ENCODE data around the gene ARHGEF28. TPM values are rescaled to one million over a fixed set of nuclear protein-coding genes. Genes with fewer than 3 reads are reported as not detected.

The ARHGEF28 gene
- total and polyA plus RNA-seq, 12 donors = 0.62 to 3.4 (median 1.5) TPM

DNA sequence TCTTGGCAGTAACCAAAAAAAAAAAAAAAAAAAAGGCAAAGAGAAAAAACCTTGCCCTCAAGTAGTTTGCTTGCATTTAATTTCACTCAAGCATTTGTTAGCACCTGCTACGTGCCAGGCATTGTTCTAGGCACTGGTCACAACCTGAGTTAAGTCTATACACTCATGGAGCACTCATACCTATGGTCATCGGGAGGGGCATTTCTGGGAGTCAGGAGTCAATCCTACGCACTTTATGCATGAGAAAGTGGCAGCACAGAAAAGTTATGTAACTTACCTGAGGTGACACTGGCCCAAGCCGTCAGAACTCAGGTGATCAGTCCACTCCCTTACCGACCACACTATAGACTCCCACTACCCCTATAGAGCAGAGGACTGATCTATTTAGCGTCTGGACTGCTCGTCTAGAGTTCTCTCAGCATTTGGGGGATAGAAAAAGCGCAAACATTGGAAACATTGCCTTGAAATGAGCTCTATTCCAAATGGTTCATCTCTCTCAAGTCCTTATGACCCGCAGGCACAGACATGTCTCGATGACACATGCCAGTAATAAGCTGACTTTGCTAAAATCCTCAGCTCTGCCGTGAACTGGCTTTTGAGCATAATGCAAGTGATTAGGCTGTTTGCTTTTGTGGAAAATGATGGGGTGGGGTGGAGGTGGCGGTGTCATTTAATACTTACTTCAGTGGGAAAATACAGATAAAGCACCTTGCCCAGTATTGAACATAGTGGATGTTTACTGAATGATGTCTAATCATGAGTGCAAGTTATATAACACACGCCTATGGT is 160.2 kb downstream of the ARHGEF28 start:
- DNase-seq (no peak), ATAC-seq (no peak)
- peaks cover 0 to 14% (median 3%) of the 10 kb centered on the region in 9 donors for H3K4me1 ChIP-seq
- H3K4me3 ChIP-seq = no peak overlapping the region
- H3K36me3 ChIP-seq = no peaks in the 10 kb centered on the region
- H3K9me3 ChIP-seq = no peaks in the 10 kb centered on the region
- no peak overlapping the region for H3K27ac ChIP-seq
- intact Hi-C loops (cut with DNase I) = loop anchor here in 2 of 10 donors (5.0 kb wide), 2 partner anchors 34 to 861 kb away; no protein-coding TSS in a partner anchor
- TF ChIP-seq, protein P1, sequence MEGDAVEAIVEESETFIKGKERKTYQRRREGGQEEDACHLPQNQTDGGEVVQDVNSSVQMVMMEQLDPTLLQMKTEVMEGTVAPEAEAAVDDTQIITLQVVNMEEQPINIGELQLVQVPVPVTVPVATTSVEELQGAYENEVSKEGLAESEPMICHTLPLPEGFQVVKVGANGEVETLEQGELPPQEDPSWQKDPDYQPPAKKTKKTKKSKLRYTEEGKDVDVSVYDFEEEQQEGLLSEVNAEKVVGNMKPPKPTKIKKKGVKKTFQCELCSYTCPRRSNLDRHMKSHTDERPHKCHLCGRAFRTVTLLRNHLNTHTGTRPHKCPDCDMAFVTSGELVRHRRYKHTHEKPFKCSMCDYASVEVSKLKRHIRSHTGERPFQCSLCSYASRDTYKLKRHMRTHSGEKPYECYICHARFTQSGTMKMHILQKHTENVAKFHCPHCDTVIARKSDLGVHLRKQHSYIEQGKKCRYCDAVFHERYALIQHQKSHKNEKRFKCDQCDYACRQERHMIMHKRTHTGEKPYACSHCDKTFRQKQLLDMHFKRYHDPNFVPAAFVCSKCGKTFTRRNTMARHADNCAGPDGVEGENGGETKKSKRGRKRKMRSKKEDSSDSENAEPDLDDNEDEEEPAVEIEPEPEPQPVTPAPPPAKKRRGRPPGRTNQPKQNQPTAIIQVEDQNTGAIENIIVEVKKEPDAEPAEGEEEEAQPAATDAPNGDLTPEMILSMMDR (IDR thresholded peaks at IDR 0.05) = no peak
- 92 to 94% methylated on average over 13 of the region's 13 CpGs for WGBS, 2 donors
- H3K27me3 ChIP-seq = peaks cover 0 to 7% (median 0%) of the 10 kb centered on the region in 7 donors

DNA sequence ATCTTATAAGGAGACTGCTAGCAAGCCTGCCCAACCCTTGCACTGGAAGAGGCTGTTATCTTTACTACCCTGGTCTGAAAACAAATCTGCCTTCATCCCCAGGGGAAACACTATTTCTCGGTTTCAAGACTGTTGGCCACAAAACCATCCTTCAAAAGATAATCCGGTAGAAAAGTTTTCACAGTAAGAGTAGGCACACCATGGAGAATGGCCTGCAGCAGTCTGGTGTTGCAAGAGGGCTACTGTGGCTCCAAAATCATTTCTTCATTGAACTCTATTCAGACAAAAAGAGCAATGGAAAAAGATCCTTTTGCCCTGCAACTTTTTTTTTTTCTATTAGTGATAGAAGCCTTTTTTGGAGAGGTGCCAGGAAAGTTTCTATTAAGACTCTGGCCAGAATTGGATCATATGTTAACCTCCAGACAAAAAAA is 163.9 kb downstream of the ARHGEF28 start:
- WGBS, 2 donors = 54 to 56% methylated on average over 2 of the region's 2 CpGs
- intact Hi-C loops (cut with DNase I) = loop anchor here in 4 of 10 donors (5.0 to 10.0 kb wide), 4 partner anchors 38 to 857 kb away; partner anchors contain the start of gene ENC1 (in 1 of the 4)

DNA sequence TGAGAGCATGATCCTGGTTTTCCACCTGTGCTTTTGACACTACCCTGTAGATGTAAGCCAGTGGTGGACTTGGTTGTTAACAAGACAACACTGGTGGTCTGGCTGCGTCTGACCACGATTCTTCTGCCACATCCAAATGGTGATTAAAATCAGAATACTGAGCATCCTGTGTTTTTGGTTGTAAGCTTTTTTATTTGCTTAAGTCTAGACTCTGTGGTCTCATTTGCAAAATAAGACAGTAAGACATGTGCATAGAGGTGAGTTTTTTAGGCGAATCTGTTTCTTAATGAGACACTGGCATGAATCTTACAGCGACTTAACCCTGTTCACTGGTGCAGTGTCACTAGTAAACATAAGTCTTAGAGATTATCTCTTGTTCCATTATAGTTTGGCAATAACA is 165.4 kb downstream of the ARHGEF28 start:
- TF ChIP-seq, protein P1 (IDR thresholded peaks at IDR 0.05) = no peak
- Histone ChIP-seq H3K27ac (no peak overlapping the region), H3K36me3 (no peaks in the 10 kb centered on the region), H3K9me3 (no peaks in the 10 kb centered on the region), H3K27me3 (peaks cover 0 to 5% (median 0%) of the 10 kb centered on the region in 7 donors), H3K4me1 (peaks cover 0 to 26% (median 7%) of the 10 kb centered on the region in 9 donors), H3K4me3 (no peak overlapping the region)
- 90% methylated on average over 4 of the region's 4 CpGs for WGBS, 2 donors
- DNase-seq (no peak), ATAC-seq (no peak)
- intact Hi-C loops (cut with DNase I) = loop anchor here in 2 of 10 donors (5.0 to 10.0 kb wide), 3 partner anchors 111 to 856 kb away; partner anchors contain the start of gene ENC1 (in 1 of the 2)

More for the DNA sequence above, 163.9 kb downstream of the ARHGEF28 start:
- no peak for ATAC-seq
- no peak for DNase-seq
- Histone ChIP-seq H3K4me3 (no peak overlapping the region), H3K27me3 (no peaks in the 10 kb centered on the region), H3K4me1 (peaks cover 0 to 21% (median 3%) of the 10 kb centered on the region in 9 donors), H3K27ac (no peak overlapping the region), H3K36me3 (no peaks in the 10 kb centered on the region), H3K9me3 (no peaks in the 10 kb centered on the region)
- TF ChIP-seq, protein P1 (IDR thresholded peaks at IDR 0.05) = no peak

DNA sequence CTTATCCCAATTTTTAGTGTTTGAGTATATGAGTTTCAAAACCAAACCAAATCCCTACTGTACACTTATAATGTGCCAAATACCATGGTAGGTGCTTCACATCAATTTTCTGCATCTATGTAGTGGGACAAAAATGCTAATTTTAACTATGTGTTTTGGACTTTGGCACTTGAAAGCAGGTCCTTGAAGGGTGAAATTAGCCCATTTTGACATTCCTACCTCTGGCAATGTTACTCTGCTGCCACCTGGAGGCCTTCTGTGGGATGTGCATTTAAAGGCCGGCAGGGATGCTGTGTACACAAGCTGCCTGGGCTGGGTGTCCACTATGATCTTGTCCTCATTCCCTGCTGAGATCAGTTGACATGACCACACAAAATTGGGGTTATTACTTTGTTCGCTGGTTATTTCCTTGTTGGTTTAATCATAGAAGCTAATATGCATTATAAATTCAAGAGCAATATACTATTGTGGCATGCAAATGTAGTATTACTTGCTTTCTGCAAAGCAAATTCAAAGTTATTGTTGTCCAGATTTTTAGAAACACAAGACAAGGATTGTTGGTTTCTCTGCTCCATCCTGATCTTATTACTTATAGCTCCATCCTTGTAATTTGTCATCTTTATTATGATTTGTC is 166.8 kb downstream of the ARHGEF28 start:
- 2% methylated on average over 2 of the region's 2 CpGs for WGBS, 2 donors
- ATAC-seq (peak; percentile 57 to 88 (median 80)), DNase-seq (peak; percentile 56 to 73)
- H3K9me3 ChIP-seq = no peaks in the 10 kb centered on the region
- TF ChIP-seq, protein P1 (IDR thresholded peaks at IDR 0.05) = peak; percentile 90 to 99 (median 96)
- peaks cover 0 to 5% (median 0%) of the 10 kb centered on the region in 7 donors for H3K27me3 ChIP-seq
- intact Hi-C loops (cut with DNase I) = loop anchor here (1.0 to 10.0 kb wide), 5 partner anchors 109 to 854 kb away; partner anchors contain the start of gene ENC1 (in 1 of the 10)
- no peaks in the 10 kb centered on the region for H3K36me3 ChIP-seq
- H3K4me3 ChIP-seq = no peak overlapping the region
- H3K27ac ChIP-seq = no peak overlapping the region
- peaks cover 0 to 36% (median 11%) of the 10 kb centered on the region in 9 donors for H3K4me1 ChIP-seq
